ENCODE measurements around the gene SEL1L3. TPM values are rescaled to one million over a fixed set of nuclear protein-coding genes. Genes with fewer than 3 reads are reported as not detected.

The SEL1L3 gene
- total and polyA plus RNA-seq, 9 of the 15 experiments (the other 6 are each of a cell fraction or from before 2014, with no cell fraction given): 10.0 to 44.3 (median 21.6) TPM

DNA sequence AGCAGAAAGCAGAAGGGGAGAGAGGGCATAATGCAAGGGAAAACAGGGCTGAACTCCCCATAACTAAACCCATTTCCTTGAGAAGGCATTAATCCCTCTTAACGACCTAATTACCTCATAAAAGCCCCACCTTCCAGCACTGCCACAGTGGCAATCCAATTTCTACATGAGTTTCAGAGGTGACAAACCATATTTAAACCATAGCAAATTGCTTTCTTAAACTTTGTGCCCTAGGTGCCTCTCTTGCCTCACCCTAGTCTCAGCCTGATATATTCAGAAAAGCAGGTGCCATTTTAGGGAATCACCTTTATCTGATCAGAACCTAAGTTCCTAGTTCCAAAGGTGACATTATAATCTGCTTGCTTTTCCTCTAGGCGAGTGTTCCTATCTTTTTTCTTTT lies 158.3 kb downstream of the SEL1L3 start (continued):
- TF ChIP-seq TCF7L2 (IDR thresholded peaks at IDR 0.05; ENCODE audit: low read depth, low read length) (no peak), DPF2 (IDR thresholded peaks at IDR 0.05) (no peak), E2F3 (CRISPR knock-in tag; IDR thresholded peaks at IDR 0.05) (no peak), PRMT5 (CRISPR knock-in tag; IDR thresholded peaks at IDR 0.05) (no peak)

DNA sequence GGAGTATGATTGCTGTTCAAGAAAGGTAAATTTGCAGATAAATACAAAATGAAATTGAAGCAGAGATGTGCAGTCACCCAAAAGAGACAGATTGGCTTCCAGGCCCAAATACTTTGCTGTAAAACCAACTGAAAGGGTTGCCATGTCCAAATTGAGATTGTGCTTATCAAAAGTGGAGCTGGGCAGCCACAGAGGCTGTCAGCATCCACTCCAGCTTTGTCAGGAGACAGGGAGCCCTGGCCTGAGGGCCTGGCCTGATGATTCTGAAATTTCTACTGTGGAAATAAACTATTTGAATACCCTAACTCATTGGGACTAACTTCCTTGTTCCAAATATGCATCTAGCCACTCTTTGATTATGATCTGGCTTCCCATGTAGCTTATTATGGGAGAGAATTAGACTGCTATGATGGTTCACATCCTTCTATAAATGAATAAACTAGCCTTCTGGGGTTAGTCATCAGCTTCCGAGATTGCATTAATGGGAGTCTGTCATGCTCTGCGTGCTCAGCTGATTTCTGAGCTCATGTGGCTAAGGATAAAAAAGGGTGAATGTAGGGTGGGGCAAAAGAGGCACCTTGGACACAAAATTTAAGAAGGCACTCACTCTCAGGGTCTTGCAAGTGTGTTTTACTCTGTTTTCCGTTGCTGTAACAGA lies 158.9 kb downstream of the SEL1L3 start:
- 0% methylated on average over 3 of the region's 3 CpGs for WGBS (ENCODE audit: insufficient coverage, low coverage, missing lambda C conversion rate)

More for the DNA sequence above, 158.9 kb downstream of the SEL1L3 start:
- TF ChIP-seq, protein P1, sequence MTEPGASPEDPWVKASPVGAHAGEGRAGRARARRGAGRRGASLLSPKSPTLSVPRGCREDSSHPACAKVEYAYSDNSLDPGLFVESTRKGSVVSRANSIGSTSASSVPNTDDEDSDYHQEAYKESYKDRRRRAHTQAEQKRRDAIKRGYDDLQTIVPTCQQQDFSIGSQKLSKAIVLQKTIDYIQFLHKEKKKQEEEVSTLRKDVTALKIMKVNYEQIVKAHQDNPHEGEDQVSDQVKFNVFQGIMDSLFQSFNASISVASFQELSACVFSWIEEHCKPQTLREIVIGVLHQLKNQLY (CRISPR knock-in tag; conservative IDR thresholded peaks at IDR 0.05): no peak
- no peak for TF ChIP-seq PURB (CRISPR knock-in tag; IDR thresholded peaks at IDR 0.05; ENCODE audit: low read depth)
- no peak for TF ChIP-seq SAFB (IDR thresholded peaks at IDR 0.05; ENCODE audit: borderline replicate concordance, low read depth, low read length)
- TF ChIP-seq, protein P2, sequence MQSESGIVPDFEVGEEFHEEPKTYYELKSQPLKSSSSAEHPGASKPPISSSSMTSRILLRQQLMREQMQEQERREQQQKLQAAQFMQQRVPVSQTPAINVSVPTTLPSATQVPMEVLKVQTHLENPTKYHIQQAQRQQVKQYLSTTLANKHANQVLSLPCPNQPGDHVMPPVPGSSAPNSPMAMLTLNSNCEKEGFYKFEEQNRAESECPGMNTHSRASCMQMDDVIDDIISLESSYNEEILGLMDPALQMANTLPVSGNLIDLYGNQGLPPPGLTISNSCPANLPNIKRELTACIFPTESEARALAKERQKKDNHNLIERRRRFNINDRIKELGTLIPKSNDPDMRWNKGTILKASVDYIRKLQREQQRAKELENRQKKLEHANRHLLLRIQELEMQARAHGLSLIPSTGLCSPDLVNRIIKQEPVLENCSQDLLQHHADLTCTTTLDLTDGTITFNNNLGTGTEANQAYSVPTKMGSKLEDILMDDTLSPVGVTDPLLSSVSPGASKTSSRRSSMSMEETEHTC (IDR thresholded peaks at IDR 0.05): no peak
- TF ChIP-seq TRIM24 (IDR thresholded peaks at IDR 0.05): no peak
- ChIA-PET POLR2A (no interaction called here), CTCF (ENCODE audit: low intra/inter-chr PET ratio) (no interaction called here)
- Histone ChIP-seq H3K79me2 (ENCODE audit: control insufficient read depth, insufficient read depth, low read length) (no peaks in the 10 kb centered on the region), H2AFZ (ENCODE audit: low read depth, low read length) (no peak overlapping the region), H3K27me3 (ENCODE audit: control insufficient read depth in 2 of 2, insufficient read depth in 2 of 2, low read length in 2 of 2) (peaks cover 4 to 30% of the 10 kb centered on the region in 2 experiments; a peak in 3 of 5 replicates), H3K4me1 (replicated peaks in 1 of 2; ENCODE audit: control insufficient read depth in 2 of 2, insufficient read depth in 2 of 2, low read length in 2 of 2) (no peaks in the 10 kb centered on the region), H3K4me3 (no peak overlapping the region), H3K36me3 (ENCODE audit: control insufficient read depth, insufficient read depth, low read length) (no peaks in the 10 kb centered on the region), H3K4me2 (ENCODE audit: insufficient read depth, low read length) (no peak overlapping the region), H3K9me1 (ENCODE audit: control insufficient read depth, insufficient read depth, low read length) (no peaks in the 10 kb centered on the region), H3K9ac (ENCODE audit: insufficient read depth in 1 of 2, low read depth in 2 of 2, low read length in 2 of 2) (no peak overlapping the region), H3K27ac (ENCODE audit: extremely low read depth, low read depth, low read length) (no peak overlapping the region), H3K9me3 (replicated peaks; ENCODE audit: control insufficient read depth, insufficient read depth, low read depth, low read length) (no peaks in the 10 kb centered on the region), H4K20me1 (replicated peaks; ENCODE audit: control insufficient read depth, insufficient read depth, low read length) (0 out of 2 replicates have a peak, but pooled peaks cover 5% of the 10 kb centered on the region)
- DNase-seq (ENCODE audit: extremely low read depth in 1 of 4, low spot score in 3 of 4) (no peak), FAIRE-seq (no peak), ATAC-seq (no peak)
- intact Hi-C loops (cut with micrococcal nuclease) (no loop called here), in situ Hi-C loops (cut with MboI) (no loop called here)
- BruUV-seq (replicated peaks): no TSS peak
